HepG2 (cell line): Measurements from ENCODE around the gene DDX39B. TPM values are rescaled to one million over a fixed set of nuclear protein-coding genes. Genes with fewer than 3 reads are reported as not detected.

ENCODE experiments used
- FOXJ3 ChIP-seq: sonication (generic); formaldehyde crosslinking; IDR thresholded peaks from 2 replicates; pipeline ENCODE4 v1.4.0; 2020; ENCODE audit warnings: missing genetic modification reagents, mild to moderate bottlenecking, borderline replicate concordance
- HDAC2 ChIP-seq: sonication (generic); formaldehyde crosslinking; IDR thresholded peaks from 2 replicates; pipeline ENCODE4 v1.4.0; 2020; ENCODE audit warnings: missing genetic modification reagents
- IRF2 ChIP-seq: IDR thresholded peaks from 2 replicates; pipeline ENCODE4 v1.6.1; 2018; ENCODE audit warnings: missing genetic modification reagents, missing compliant biosample characterization
- PAF1 ChIP-seq: IDR thresholded peaks from 2 replicates; pipeline ENCODE4 v1.6.1; 2016; ENCODE audit warnings: missing genetic modification reagents, missing compliant biosample characterization
- POLR2AphosphoS5 ChIP-seq: IDR thresholded peaks from 2 replicates; pipeline ENCODE4 v1.6.1; 2012; ENCODE audit warnings: low read depth, low read length
- PRPF4 ChIP-seq: fragments of 200-400 bp; formaldehyde crosslinking; IDR thresholded peaks from 2 replicates; pipeline ENCODE4 v1.6.1; 2016; ENCODE audit warnings: low read length, low read depth; ENCODE audit not compliant: poor library complexity, severe bottlenecking
- SALL2 ChIP-seq: sonication (generic); formaldehyde crosslinking; IDR thresholded peaks from 2 replicates; pipeline ENCODE4 v1.8.1; 2023; ENCODE audit warnings: mild to moderate bottlenecking, missing genetic modification reagents, inconsistent platforms
- SOX6 ChIP-seq, 2 experiments: fragments of 450-650 bp in 1 of 2; sonication (generic) in 1 of 2; formaldehyde crosslinking in 1 of 2; IDR thresholded peaks; 2 replicates each; pipeline versions ENCODE4 v1.4.0 to v1.6.1; 2017 to 2020; ENCODE audit warnings: antibody characterized with exemption in 1 of 2, mild to moderate bottlenecking in 1 of 2, missing genetic modification reagents in 1 of 2
- TBL1XR1 ChIP-seq: fragments of 150-350 bp; IDR thresholded peaks from 2 replicates; pipeline ENCODE4 v1.6.1; 2014; ENCODE audit warnings: borderline replicate concordance, low read length; ENCODE audit not compliant: partially characterized antibody
- ZC3H4 ChIP-seq: sonication (generic); formaldehyde crosslinking; IDR thresholded peaks from 2 replicates; pipeline ENCODE4 v1.4.0; 2020; ENCODE audit warnings: missing genetic modification reagents, borderline replicate concordance
- ZFP90 ChIP-seq: sonication (generic); formaldehyde crosslinking; IDR thresholded peaks from 2 replicates; pipeline ENCODE4 v1.8.0; 2022; ENCODE audit warnings: missing genetic modification reagents, mild to moderate bottlenecking, inconsistent platforms, borderline replicate concordance
- ZFX ChIP-seq: sonication (generic); formaldehyde crosslinking; IDR thresholded peaks from 2 replicates; pipeline ENCODE4 v1.4.0; 2020; ENCODE audit warnings: mild to moderate bottlenecking, low read depth, missing genetic modification reagents, moderate library complexity
- ZMYM3 ChIP-seq: sonication (generic); formaldehyde crosslinking; IDR thresholded peaks from 2 replicates; pipeline ENCODE4 v1.5.1; 2020; ENCODE audit warnings: mild to moderate bottlenecking, missing genetic modification reagents
- ZNF484 ChIP-seq: sonication (generic); formaldehyde crosslinking; IDR thresholded peaks from 2 replicates; pipeline ENCODE4 v1.5.1; 2020; ENCODE audit warnings: mild to moderate bottlenecking, low read depth, missing genetic modification reagents, borderline replicate concordance
- ZNF703 ChIP-seq: sonication (generic); formaldehyde crosslinking; IDR thresholded peaks from 2 replicates; pipeline ENCODE4 v1.5.1; 2020; ENCODE audit warnings: missing genetic modification reagents, mild to moderate bottlenecking, moderate library complexity, borderline replicate concordance
- ZSCAN29 ChIP-seq: sonication (generic); formaldehyde crosslinking; conservative IDR thresholded peaks from 2 replicates; pipeline ENCODE4 v1.4.0; 2020; ENCODE audit warnings: mild to moderate bottlenecking, missing genetic modification reagents
- polyA plus RNA-seq, 8 experiments: library from polyadenylated mRNA; depleted of rRNA in 3 of 8; stranded (reverse) in 7 of 8; unstranded in 1 of 8; fragments of >200 nt; fragmentation: Illumina TruSeq in 4 of 8; extraction: Trizol in 4 of 8; gene quantifications; 2 replicates each; pipeline versions ENCODE4 v1.2.1 to v1.2.3, GENCODE V29; 2011 to 2016; ENCODE audit warnings: low read depth in 4 of 8, missing spikeins in 1 of 8, mixed read lengths in 1 of 8; ENCODE audit not compliant: insufficient read depth in 1 of 8
- total RNA-seq, 5 experiments: library from RNA; depleted of rRNA; stranded (reverse); fragments of >200 nt; fragmentation: Illumina TruSeq; extraction: Trizol; gene quantifications; 2 replicates each; pipeline ENCODE4 v1.2.3, GENCODE V29; 2016; ENCODE audit warnings: low read depth in 1 of 5
- TF ChIP-seq, protein P1 (sequence below): conservative IDR thresholded peaks from 2 replicates; pipeline ENCODE4 v1.6.1; 2018; ENCODE audit warnings: missing genetic modification reagents
- TF ChIP-seq, protein P2 (sequence below): sonication (generic); formaldehyde crosslinking; IDR thresholded peaks from 2 replicates; pipeline ENCODE4 v1.8.0; 2023; ENCODE audit warnings: mild to moderate bottlenecking, missing genetic modification reagents
- TF ChIP-seq, protein P3 (sequence below): sonication (generic); formaldehyde crosslinking; IDR thresholded peaks from 2 replicates; pipeline ENCODE4 v1.4.0; 2020; ENCODE audit warnings: missing genetic modification reagents; ENCODE audit errors: not compliant biosample characterization
- TF ChIP-seq, protein P4 (sequence below): sonication (generic); IDR thresholded peaks from 2 replicates; pipeline ENCODE4 v1.6.1; 2016; ENCODE audit warnings: low read depth, borderline replicate concordance
- TF ChIP-seq, protein P5 (sequence below): sonication (generic); formaldehyde crosslinking; conservative IDR thresholded peaks from 2 replicates; pipeline ENCODE4 v1.4.0; 2020; ENCODE audit warnings: mild to moderate bottlenecking, missing genetic modification reagents, moderate library complexity

DDX39B gene
- total and polyA plus RNA-seq, 2 of the 13 experiments (the other 11 are each of a cell fraction or from before 2014, with no cell fraction given) = 570 to 678 TPM

DNA sequence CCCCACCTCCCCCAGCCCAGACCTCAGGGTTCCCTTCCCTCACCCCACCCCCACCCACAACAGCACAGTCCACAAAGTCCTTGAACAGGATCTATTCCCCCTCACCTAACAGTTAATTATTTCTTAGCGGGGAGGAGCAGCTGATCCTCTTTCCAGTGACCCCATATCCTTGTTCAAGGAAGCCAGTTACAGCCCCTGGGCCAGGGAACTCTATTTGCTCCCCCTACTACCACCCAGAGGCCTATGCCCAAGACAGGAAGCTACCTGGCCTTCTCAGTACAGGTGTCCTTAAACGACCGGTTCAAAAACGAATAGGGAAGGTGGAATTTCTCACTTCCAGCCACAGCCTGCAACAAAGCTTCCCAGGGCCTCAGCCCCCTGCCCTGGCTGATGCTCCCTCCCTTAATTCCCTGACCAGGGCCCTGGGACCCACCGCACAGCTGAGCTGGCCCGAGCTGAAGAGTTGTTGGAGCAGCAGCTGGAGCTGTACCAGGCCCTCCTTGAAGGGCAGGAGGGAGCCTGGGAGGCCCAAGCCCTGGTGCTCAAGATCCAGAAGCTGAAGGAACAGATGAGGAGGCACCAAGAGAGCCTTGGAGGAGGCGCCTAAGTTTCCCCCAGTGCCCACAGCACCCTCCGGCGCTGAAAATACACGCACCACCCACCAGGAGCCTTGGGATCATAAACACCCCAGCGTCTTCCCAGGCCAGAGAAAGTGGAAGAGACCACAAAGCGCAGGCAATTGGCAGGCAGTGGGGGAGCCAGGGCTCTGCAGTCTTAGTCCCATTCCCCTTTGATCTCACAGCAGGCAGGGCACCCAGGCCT is 12.3 kb downstream of the DDX39B start (continued):
- TF ChIP-seq FOXJ3 (CRISPR knock-in tag) = no peak
- TF ChIP-seq POLR2AphosphoS5 = peak; percentile 58; the same call in 1 of the 2 replicates
- TF ChIP-seq, protein P1, sequence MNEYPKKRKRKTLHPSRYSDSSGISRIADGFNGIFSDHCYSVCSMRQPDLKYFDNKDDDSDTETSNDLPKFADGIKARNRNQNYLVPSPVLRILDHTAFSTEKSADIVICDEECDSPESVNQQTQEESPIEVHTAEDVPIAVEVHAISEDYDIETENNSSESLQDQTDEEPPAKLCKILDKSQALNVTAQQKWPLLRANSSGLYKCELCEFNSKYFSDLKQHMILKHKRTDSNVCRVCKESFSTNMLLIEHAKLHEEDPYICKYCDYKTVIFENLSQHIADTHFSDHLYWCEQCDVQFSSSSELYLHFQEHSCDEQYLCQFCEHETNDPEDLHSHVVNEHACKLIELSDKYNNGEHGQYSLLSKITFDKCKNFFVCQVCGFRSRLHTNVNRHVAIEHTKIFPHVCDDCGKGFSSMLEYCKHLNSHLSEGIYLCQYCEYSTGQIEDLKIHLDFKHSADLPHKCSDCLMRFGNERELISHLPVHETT (CRISPR knock-in tag) = no peak
- TF ChIP-seq, protein P2, sequence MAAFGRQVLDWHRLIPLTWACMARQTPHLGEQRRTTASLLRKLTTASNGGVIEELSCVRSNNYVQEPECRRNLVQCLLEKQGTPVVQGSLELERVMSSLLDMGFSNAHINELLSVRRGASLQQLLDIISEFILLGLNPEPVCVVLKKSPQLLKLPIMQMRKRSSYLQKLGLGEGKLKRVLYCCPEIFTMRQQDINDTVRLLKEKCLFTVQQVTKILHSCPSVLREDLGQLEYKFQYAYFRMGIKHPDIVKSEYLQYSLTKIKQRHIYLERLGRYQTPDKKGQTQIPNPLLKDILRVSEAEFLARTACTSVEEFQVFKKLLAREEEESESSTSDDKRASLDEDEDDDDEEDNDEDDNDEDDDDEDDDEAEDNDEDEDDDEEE (CRISPR knock-in tag) = no peak
- TF ChIP-seq PAF1 = 0 out of 2 replicates have a peak, but pooled peaks have one; percentile 26
- no peak for TF ChIP-seq HDAC2 (CRISPR knock-in tag)
- no peak for TF ChIP-seq SALL2 (CRISPR knock-in tag)
- TF ChIP-seq ZSCAN29 = no peak
- TF ChIP-seq, protein P3, sequence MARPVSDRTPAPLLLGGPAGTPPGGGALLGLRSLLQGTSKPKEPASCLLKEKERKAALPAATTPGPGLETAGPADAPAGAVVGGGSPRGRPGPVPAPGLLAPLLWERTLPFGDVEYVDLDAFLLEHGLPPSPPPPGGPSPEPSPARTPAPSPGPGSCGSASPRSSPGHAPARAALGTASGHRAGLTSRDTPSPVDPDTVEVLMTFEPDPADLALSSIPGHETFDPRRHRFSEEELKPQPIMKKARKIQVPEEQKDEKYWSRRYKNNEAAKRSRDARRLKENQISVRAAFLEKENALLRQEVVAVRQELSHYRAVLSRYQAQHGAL (CRISPR knock-in tag) = no peak
- TF ChIP-seq, protein P4, sequence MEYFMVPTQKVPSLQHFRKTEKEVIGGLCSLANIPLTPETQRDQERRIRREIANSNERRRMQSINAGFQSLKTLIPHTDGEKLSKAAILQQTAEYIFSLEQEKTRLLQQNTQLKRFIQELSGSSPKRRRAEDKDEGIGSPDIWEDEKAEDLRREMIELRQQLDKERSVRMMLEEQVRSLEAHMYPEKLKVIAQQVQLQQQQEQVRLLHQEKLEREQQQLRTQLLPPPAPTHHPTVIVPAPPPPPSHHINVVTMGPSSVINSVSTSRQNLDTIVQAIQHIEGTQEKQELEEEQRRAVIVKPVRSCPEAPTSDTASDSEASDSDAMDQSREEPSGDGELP = no peak; the same call in 1 of the 2 replicates
- TF ChIP-seq ZMYM3 = no peak
- TF ChIP-seq SOX6 (IDR thresholded peaks at IDR 0.05) = no peak
- no peak for TF ChIP-seq SOX6 (CRISPR knock-in tag; IDR thresholded peaks at IDR 0.05)
- TF ChIP-seq TBL1XR1 = no peak
- TF ChIP-seq ZNF703 (CRISPR knock-in tag) = no peak
- no peak for TF ChIP-seq ZC3H4 (CRISPR knock-in tag)
- peak; percentile 64; the same call in 1 of the 2 replicates for TF ChIP-seq ZFX
- no peak for TF ChIP-seq ZNF484
- TF ChIP-seq PRPF4 = no peak
- TF ChIP-seq, protein P5, sequence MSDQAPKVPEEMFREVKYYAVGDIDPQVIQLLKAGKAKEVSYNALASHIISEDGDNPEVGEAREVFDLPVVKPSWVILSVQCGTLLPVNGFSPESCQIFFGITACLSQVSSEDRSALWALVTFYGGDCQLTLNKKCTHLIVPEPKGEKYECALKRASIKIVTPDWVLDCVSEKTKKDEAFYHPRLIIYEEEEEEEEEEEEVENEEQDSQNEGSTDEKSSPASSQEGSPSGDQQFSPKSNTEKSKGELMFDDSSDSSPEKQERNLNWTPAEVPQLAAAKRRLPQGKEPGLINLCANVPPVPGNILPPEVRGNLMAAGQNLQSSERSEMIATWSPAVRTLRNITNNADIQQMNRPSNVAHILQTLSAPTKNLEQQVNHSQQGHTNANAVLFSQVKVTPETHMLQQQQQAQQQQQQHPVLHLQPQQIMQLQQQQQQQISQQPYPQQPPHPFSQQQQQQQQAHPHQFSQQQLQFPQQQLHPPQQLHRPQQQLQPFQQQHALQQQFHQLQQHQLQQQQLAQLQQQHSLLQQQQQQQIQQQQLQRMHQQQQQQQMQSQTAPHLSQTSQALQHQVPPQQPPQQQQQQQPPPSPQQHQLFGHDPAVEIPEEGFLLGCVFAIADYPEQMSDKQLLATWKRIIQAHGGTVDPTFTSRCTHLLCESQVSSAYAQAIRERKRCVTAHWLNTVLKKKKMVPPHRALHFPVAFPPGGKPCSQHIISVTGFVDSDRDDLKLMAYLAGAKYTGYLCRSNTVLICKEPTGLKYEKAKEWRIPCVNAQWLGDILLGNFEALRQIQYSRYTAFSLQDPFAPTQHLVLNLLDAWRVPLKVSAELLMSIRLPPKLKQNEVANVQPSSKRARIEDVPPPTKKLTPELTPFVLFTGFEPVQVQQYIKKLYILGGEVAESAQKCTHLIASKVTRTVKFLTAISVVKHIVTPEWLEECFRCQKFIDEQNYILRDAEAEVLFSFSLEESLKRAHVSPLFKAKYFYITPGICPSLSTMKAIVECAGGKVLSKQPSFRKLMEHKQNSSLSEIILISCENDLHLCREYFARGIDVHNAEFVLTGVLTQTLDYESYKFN (CRISPR knock-in tag) = peak; percentile 64; the same call in 1 of the 2 replicates
- TF ChIP-seq IRF2 = no peak
- 0 out of 2 replicates have a peak, but pooled peaks have one; percentile 28 for TF ChIP-seq ZFP90 (CRISPR knock-in tag)
